HEK293T (cell line): Measurements from ENCODE around the gene NEK4.
"Not testable (repeated sequence)": the region's sequence is repeated elsewhere in the genome, so short reads cannot be mapped to it uniquely, and the experiment has no call there.

Experiments used
- CTCF ChIA-PET: fragments of 350-600 bp; formaldehyde crosslinking; extraction: SDS; loops from one replicate; lab custom pipeline; 2021; ENCODE audit warnings: antibody characterized with exemption, inconsistent platforms; lab: Yijun Ruan, JAX
- POLR2A ChIA-PET: fragments of 350-600 bp; formaldehyde crosslinking; extraction: SDS; loops from one replicate; lab custom pipeline; 2020; ENCODE audit warnings: antibody characterized with exemption, inconsistent platforms; lab: Yijun Ruan, JAX
- DNase-seq: peaks from one replicate; pipeline ENCODE4 v3.0.0; 2012; ENCODE audit warnings: mixed read lengths; ENCODE audit errors: extremely low spot score
- ARNT ChIP-seq: fragments of 450-650 bp; IDR thresholded peaks from 2 replicates; pipeline ENCODE4 v1.6.1; 2017; ENCODE audit warnings: mild to moderate bottlenecking
- BHLHE40 ChIP-seq: fragments of 450-650 bp; IDR thresholded peaks from 2 replicates; pipeline ENCODE4 v1.6.1; 2016; ENCODE audit warnings: mild to moderate bottlenecking, moderate library complexity, borderline replicate concordance
- CTBP1 ChIP-seq: fragments of 450-650 bp; IDR thresholded peaks from 2 replicates; pipeline ENCODE4 v1.6.1; 2016; ENCODE audit warnings: borderline replicate concordance
- ELF4 ChIP-seq: fragments of 450-650 bp; IDR thresholded peaks from 2 replicates; pipeline ENCODE4 v1.6.1; 2017; ENCODE audit warnings: antibody characterized with exemption
- FOXA1 ChIP-seq: fragments of 450-650 bp; IDR thresholded peaks from 2 replicates; pipeline ENCODE4 v1.6.1; 2016; ENCODE audit warnings: mild to moderate bottlenecking
- FOXK2 ChIP-seq: fragments of 450-650 bp; IDR thresholded peaks from 2 replicates; pipeline ENCODE4 v1.6.1; 2016; ENCODE audit warnings: mild to moderate bottlenecking
- FOXM1 ChIP-seq: fragments of 450-650 bp; IDR thresholded peaks from 2 replicates; pipeline ENCODE4 v1.6.1; 2017; ENCODE audit warnings: mild to moderate bottlenecking, borderline replicate concordance
- HDGF ChIP-seq: fragments of 450-650 bp; IDR thresholded peaks from 2 replicates; pipeline ENCODE4 v1.6.1; 2017; ENCODE audit warnings: antibody characterized with exemption, borderline replicate concordance
- L3MBTL2 ChIP-seq: fragments of 450-650 bp; conservative IDR thresholded peaks from 2 replicates; pipeline ENCODE4 v1.6.1; 2016; ENCODE audit warnings: mild to moderate bottlenecking
- LEF1 ChIP-seq: fragments of 450-650 bp; IDR thresholded peaks from 2 replicates; pipeline ENCODE4 v1.6.1; 2017; ENCODE audit warnings: mild to moderate bottlenecking, borderline replicate concordance
- NFRKB ChIP-seq: fragments of 450-650 bp; IDR thresholded peaks from 2 replicates; pipeline ENCODE4 v1.6.1; 2016; ENCODE audit warnings: mild to moderate bottlenecking, moderate library complexity
- PKNOX1 ChIP-seq: fragments of 450-650 bp; IDR thresholded peaks from 2 replicates; pipeline ENCODE4 v1.6.1; 2016
- SP1 ChIP-seq: fragments of 450-650 bp; IDR thresholded peaks from 2 replicates; pipeline ENCODE4 v1.6.1; 2017
- SUZ12 ChIP-seq: fragments of 450-650 bp; IDR thresholded peaks from 2 replicates; pipeline ENCODE4 v1.6.1; 2016; ENCODE audit warnings: mild to moderate bottlenecking
- TARDBP ChIP-seq: fragments of 450-650 bp; IDR thresholded peaks from 2 replicates; pipeline ENCODE4 v1.6.1; 2016
- ZNF384 ChIP-seq: fragments of 450-650 bp; IDR thresholded peaks from 2 replicates; pipeline ENCODE4 v1.6.1; 2016

Gene NEK4

GRCh38 chr3:52742418-52743041 lies 28.2 kb downstream of the NEK4 start:
- no peak for TF ChIP-seq CTBP1
- TF ChIP-seq SUZ12, result no peak
- TF ChIP-seq FOXK2, result no peak
- no peak for TF ChIP-seq PKNOX1
- POLR2A ChIA-PET, result no interaction called here
- peak; percentile 23 for DNase-seq
- CTCF ChIA-PET, result interaction anchor here (0.8 kb wide), 1 partner anchor 50 kb away, joined by 4 read pairs; no protein-coding TSS in a partner anchor

- ChIA-PET CTCF (no interaction called here), POLR2A (no interaction called here)
Measured at GRCh38 chr3:52739730-52740129, 31.0 kb downstream of the NEK4 start.

GRCh38 chr3:52733256-52733891 lies 37.4 kb downstream of the NEK4 start:
- TF ChIP-seq FOXA1 (no peak), PKNOX1 (no peak), SP1 (no peak), HDGF (no peak), BHLHE40 (no peak), ARNT (no peak), CTBP1 (no peak), LEF1 (no peak), FOXM1 (no peak), L3MBTL2 (no peak), FOXK2 (no peak), SUZ12 (no peak), NFRKB (no peak), TARDBP (no peak)
- ChIA-PET CTCF (no interaction called here), POLR2A (no interaction called here)
- DNase-seq, result no peak

More at GRCh38 chr3:52739730-52740129, 31.0 kb downstream of the NEK4 start:
- no peak for DNase-seq
- no peak for TF ChIP-seq LEF1
- no peak for TF ChIP-seq SP1
- TF ChIP-seq ZNF384, result no peak
- no peak for TF ChIP-seq PKNOX1
- TF ChIP-seq FOXM1, result no peak

- CTCF ChIA-PET, result no interaction called here
- POLR2A ChIA-PET, result no interaction called here
- no peak for TF ChIP-seq BHLHE40
- TF ChIP-seq LEF1, result no peak
- TF ChIP-seq NFRKB, result no peak
- TF ChIP-seq ZNF384, result no peak
- no peak for TF ChIP-seq SP1
- no peak for TF ChIP-seq FOXM1
- no peak for TF ChIP-seq FOXA1
- TF ChIP-seq PKNOX1, result no peak
- TF ChIP-seq TARDBP, result no peak
- no peak for TF ChIP-seq FOXK2
- TF ChIP-seq L3MBTL2, result no peak
- no peak for TF ChIP-seq ARNT
- TF ChIP-seq SUZ12, result no peak
- no peak for TF ChIP-seq HDGF
- TF ChIP-seq CTBP1, result no peak
- TF ChIP-seq ELF4, result no peak
- DNase-seq, result no peak
Measured at GRCh38 chr3:52731590-52731989, 39.1 kb downstream of the NEK4 start.

GRCh38 chr3:52730681-52731080 lies 40.1 kb downstream of the NEK4 start:
- DNase-seq, result no peak
- CTCF ChIA-PET, result no interaction called here
- no peak for TF ChIP-seq PKNOX1
- TF ChIP-seq L3MBTL2, result no peak
- TF ChIP-seq SP1, result no peak
- no peak for TF ChIP-seq BHLHE40
- TF ChIP-seq FOXA1, result no peak
- TF ChIP-seq ZNF384, result no peak
- no peak for TF ChIP-seq HDGF
- no peak for TF ChIP-seq TARDBP
- no peak for TF ChIP-seq FOXK2
- TF ChIP-seq SUZ12, result no peak
- no peak for TF ChIP-seq FOXM1
- TF ChIP-seq NFRKB, result no peak
- TF ChIP-seq CTBP1, result no peak
- no peak for TF ChIP-seq LEF1
- TF ChIP-seq ELF4, result no peak
- no peak for TF ChIP-seq ARNT
- POLR2A ChIA-PET, result no interaction called here

- POLR2A ChIA-PET, DNase-seq, CTCF ChIA-PET: not testable (repeated sequence)
Measured at GRCh38 chr3:52728753-52729152, 42.0 kb downstream of the NEK4 start.
